Activated CD4-positive, alpha-beta T cell treated with anti-CD3 and anti-CD28 coated beads for 24 hours (primary cell): ENCODE results near the gene LRP1B.
"Not testable (repeated sequence)": the region's sequence is repeated elsewhere in the genome, so short reads cannot be mapped to it uniquely, and the experiment has no call there.

ENCODE experiments used
- DNase-seq, 2 donors: peaks; one replicate each; pipeline ENCODE4 v3.0.0-alpha.2; 2020; ENCODE audit warnings: low read depth in 2 of 2

LRP1B gene

GRCh38 chr2:141035846-141036420 is 1094.9 kb downstream of the LRP1B start:
- DNase-seq: no peak

DNA sequence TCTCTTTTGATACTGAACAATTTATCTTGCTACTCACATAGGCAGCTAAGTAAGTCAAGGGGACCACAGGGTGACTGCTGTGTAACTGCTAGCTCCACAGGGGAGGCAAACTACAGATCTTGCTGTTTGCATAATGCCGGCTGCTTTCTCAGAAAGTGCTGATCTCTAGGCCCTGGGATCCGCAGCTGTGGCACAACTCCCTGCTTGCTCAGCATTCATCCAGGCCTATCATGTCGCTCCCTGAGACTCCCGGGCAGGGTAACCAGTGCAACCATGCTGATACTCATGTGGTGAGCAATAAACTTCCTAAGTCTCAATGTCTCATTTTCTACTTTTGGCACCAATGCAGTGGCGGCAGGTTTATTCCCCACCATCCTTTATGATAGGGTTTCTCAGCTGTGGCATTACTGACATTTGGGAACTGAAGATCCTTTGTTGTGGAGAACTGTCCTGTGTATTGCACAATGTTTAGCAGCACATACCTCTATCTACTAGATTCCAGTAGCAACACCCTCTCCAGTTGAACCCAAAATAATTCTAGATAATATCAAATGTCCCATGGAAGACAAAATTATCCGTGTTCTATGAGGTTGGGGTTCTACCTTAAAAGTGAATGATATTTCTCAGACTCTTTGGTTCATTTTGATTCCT is 1101.3 kb downstream of the LRP1B start:
- no peak for DNase-seq

- DNase-seq: no peak
Observed at GRCh38 chr2:141027221-141027620, 1103.6 kb downstream of the LRP1B start.

DNA sequence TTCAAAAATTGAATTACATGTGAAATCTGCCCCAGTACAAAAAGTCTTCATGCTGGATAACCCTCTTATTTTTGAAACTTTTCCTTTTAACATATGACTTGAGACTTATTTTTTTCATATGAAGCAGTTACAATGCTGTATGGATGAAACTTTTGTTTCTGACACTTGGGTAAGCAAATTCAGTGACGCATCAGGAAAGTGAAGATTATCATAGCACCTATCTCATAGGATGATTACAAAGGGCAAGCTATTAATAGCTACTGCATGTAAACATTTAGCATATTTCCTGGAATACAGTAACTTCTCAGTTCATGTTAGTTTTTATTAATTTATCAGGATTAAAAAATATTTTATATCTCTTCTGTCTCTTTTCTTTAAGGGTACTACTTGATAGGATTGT is 1109.2 kb downstream of the LRP1B start:
- no peak for DNase-seq

- DNase-seq: no peak
Observed at GRCh38 chr2:141021109-141021508, 1109.7 kb downstream of the LRP1B start.

DNA sequence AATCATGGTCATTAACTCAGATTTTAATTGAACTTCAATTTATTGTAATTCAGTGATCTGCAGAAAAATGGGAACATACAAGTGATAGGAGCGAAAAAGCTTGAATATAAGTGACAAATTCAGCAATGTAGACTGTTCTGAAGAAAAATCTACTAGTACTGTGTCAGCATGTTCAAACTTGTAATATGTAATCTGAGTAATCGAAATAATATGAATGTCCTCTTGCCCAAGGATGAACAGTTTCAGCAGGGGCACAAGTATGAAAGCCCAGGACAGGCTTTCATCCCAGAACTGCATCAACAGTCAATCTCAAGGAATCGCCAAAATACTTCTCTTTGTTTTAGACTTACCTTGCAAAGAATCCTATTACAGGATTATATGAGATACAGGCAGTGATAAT is 1110.5 kb downstream of the LRP1B start:
- DNase-seq: no peak

GRCh38 chr2:141015341-141016047 is 1115.3 kb downstream of the LRP1B start:
- no peak for DNase-seq

- DNase-seq: no peak
Observed at GRCh38 chr2:141003967-141004657, 1126.7 kb downstream of the LRP1B start.

DNA sequence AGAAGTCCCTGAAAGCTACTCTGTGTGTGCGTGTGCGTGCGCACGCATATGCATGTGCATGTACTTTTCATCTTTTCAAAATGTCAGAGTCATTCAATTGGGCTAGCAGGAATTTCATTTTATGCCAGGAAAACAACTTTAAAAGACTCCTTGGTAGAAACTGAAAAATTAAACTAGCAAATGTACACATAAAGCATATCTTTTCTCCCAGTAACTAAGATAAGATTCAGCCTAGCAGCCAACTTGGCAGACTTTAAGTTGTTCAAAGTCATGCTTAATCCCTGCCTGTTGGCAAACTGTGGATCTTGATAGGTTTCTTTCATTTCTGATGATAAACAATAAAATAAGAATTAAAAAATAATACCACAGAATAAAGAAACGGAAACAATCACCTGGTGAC is 1129.1 kb downstream of the LRP1B start:
- DNase-seq: no peak

DNA sequence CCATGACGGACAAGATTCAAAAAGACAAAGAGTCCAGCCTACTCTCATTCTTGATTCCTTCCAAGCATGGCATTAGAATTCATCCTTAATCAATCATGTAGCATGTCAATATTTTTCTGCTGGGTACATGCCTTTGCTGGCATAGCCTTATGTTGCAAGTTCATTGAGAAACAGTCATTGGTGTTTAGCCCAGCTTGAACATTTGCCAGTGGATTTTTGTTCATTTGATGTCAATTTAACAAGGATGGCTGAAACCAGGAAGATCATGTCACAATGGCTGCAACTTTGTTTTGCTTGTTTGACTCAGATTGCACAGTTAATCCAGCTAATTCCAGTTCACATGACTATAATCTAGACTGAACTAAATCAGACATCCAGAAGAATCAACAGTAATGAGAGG is 1132.2 kb downstream of the LRP1B start:
- no peak for DNase-seq

- no peak for DNase-seq
Observed at GRCh38 chr2:140998017-140998416, 1132.8 kb downstream of the LRP1B start.

- no peak for DNase-seq
Observed at GRCh38 chr2:140994856-140995255, 1136.0 kb downstream of the LRP1B start.

DNA sequence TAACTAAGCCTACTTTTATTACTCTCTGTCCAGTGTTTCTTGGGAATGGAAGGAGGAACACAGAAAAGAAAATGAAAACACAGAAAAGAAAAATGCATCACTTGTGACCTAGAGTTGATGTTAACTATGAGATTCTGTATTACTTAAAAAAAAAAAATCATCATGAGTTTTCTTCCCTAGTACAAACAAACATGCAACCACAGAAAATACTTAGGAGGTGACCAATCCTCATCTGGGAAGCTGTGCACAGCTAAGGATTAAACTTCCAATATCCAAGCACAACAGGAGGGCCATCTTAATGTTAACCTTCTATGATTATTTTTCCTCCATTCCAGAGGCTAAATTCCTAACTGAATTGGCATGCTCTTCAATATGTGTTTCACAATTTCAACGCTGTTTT is 1140.4 kb downstream of the LRP1B start:
- DNase-seq: no peak

GRCh38 chr2:140988597-140988996 is 1142.2 kb downstream of the LRP1B start:
- no peak for DNase-seq

DNA sequence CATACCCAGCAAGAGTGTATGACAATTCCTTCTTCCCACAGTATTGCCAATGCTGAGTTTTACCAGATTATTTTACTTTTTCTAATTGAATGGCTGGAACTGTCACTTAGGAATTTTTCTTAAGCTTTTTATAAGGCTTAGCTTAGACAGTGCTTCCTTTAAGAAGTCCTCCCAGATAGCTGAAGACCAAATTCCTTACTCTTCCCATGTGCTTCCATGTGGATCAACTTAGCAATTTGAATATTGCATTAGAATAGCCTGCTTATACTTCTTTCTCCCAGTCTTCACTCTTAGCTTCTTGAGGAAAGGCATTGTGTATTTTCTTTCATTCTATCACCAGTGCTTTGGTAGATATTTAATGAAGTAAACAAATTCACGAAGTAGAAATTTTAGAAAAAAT is 1144.4 kb downstream of the LRP1B start:
- no peak for DNase-seq

- DNase-seq: no peak
Observed at GRCh38 chr2:140975237-140975636, 1155.6 kb downstream of the LRP1B start.

DNA sequence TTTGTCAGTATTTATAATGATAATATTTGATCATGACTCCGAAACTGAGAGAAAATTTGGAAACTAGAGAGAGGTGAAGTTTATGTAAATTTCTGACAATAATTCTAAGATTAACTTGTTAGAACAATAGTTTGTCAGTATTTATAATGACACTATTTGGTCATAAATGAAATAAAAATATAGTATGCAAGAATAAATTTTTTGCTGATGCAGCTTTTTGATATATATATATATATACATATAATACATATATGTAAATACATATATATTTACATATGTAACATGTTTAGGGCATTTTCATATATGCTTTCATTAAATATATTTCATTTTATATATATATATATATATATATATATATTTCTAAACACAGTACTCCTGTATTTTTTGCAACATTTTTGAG is 1158.1 kb downstream of the LRP1B start:
- no peak for DNase-seq

- DNase-seq: not testable (repeated sequence)
Observed at GRCh38 chr2:140964324-140964723, 1166.5 kb downstream of the LRP1B start.

DNA sequence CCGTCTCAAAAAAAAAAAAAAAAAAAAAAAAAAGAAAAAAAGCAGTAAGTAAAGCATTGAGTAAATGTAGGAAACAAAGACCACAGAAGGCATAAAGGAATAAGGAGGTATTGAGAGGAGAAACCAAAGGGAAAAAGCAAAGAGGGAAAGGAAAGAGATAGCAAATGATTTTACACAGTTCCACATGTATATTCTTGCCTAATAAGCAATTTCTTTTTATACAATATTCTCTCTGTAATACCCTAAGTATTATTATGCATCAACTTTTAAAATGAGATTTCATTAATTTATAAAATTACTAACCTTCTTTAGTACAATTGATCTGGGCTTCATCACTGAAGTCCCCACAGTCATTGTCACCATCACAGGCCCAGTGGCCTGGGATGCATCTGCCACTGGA is 1180.9 kb downstream of the LRP1B start:
- DNase-seq: no peak

DNA sequence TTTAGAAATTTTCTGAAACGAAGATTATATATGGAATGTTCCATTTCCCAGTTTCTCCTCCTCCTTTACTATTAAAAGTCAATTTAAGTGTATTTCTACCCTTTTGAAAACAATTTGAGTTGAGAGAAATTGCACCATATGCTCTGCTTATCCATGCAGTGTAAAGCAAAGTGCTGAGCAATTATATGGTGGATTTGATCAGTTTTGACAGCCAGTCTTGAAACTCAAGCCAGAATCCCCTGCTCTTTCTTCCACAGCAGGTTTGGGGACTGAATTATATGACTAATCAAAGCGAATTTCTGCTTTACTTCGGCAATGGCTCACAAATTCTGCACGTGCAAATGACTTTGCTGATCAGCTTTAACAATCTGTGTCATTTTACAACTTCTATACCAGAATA is 1183.6 kb downstream of the LRP1B start:
- no peak for DNase-seq

DNA sequence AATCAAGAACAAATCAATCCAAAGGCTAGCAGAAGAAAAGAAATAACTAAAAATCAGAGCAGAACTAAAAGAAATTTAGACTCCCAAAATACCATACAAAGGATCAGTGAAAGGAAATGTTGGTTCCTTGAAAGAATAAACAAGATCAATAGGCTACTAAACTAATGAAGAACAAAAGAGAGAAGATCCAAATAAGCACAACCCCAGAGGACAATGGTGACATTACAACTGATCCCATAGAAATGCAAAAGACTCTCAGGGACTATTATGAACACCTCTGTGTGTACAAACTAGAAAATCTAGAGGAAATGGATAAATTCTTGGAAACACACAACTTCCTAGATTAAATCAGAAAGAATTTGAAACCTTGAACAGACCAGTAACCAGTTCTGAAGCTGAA is 1186.9 kb downstream of the LRP1B start:
- DNase-seq: no peak

GRCh38 chr2:140942284-140942683 is 1188.5 kb downstream of the LRP1B start:
- no peak for DNase-seq

DNA sequence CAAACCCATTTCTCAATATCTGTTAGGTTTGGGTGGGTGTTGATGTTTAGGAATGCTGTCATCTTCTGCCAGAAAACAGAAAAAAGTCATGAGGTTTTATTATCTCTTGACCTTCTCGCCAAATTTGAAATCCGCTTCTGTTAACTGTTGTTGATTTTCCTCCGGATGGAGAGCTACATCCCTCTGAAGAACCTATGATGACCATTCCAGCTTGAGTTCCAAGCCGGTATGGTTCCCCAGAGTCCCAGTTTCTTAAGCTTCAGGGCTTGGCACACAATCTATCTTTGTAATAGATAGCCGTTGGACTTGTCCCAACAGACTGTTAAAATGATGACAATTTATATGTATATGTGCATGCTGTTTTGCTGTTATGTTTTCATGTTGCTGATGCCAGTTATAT is 1201.0 kb downstream of the LRP1B start:
- DNase-seq: no peak
